ENCODE results near the gene RASGRF1.

DNA sequence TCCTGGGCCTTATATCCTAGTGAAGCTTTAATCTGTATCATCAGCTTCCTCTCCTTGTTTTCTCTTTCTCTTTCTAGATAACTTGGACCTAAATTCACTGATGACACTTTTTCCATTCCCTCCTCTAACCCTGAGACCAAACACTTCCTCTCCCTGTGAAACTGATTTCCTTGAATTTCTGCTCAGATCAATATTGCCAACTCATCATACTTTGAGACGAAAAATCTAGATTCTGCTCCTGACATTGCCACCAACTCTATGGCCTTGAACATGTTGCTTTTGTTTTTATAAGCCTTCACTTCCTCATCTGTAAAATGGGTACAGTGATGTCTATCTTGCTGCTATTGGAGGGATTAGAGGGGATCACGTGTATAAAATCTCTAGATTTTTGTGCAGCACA is 42.7 kb upstream of the RASGRF1 start:
- TF ChIP-seq CTCF (IDR thresholded peaks at IDR 0.05; ENCODE audit: low read depth, low read length), result no peak
- TF ChIP-seq EZH2phosphoT487 (IDR thresholded peaks at IDR 0.05; ENCODE audit: low read depth), result no peak

Measured in OCI-LY3 (cell line).